ENCODE data around the gene COL8A2.
A peak's percentile ranks its signal among the peaks of the same experiment; 100 is the strongest.

The COL8A2 gene

GRCh38 chr1:36088577-36089392 is 36.2 kb downstream of the COL8A2 start, which contains the start of gene ADPRS:
Gene ADPRS (plus strand): TSS chr1:36088892. CDS start chr1:36088905, 13 bp downstream.
- peak; percentile 79 for DNase-seq

GRCh38 chr1:36088265-36088576 is 36.8 kb downstream of the COL8A2 start:
- no peak for DNase-seq

GRCh38 chr1:36087233-36088123 is 37.5 kb downstream of the COL8A2 start:
- DNase-seq: no peak

GRCh38 chr1:36086529-36087232 is 38.3 kb downstream of the COL8A2 start:
- no peak for DNase-seq

GRCh38 chr1:36085686-36086526 is 39.1 kb downstream of the COL8A2 start:
- no peak for DNase-seq

GRCh38 chr1:36085126-36085525 is 39.9 kb downstream of the COL8A2 start:
- no peak for DNase-seq

- no peak for DNase-seq
Measured at GRCh38 chr1:36084497-36085115, 40.4 kb downstream of the COL8A2 start.

- no peak for DNase-seq
Measured at GRCh38 chr1:36083635-36084496, 41.2 kb downstream of the COL8A2 start, which contains the start of gene TEKT2. Gene TEKT2 (plus strand): TSS chr1:36084094. CDS start chr1:36084922, 828 bp downstream.

GRCh38 chr1:36083219-36083618 is 41.8 kb downstream of the COL8A2 start:
- DNase-seq: no peak

- DNase-seq: no peak
Measured at GRCh38 chr1:36081926-36082485, 43.0 kb downstream of the COL8A2 start.

- no peak for DNase-seq
Measured at GRCh38 chr1:36080801-36081200, 44.2 kb downstream of the COL8A2 start.

GRCh38 chr1:36080236-36080635 is 44.8 kb downstream of the COL8A2 start:
- DNase-seq: no peak

GRCh38 chr1:36076979-36077573 is 47.9 kb downstream of the COL8A2 start:
- no peak for DNase-seq

- no peak for DNase-seq
Measured at GRCh38 chr1:36070349-36070748, 54.7 kb downstream of the COL8A2 start.

- no peak for DNase-seq
Measured at GRCh38 chr1:36068866-36069265, 56.2 kb downstream of the COL8A2 start.

- no peak for DNase-seq
Measured at GRCh38 chr1:36067871-36068270, 57.2 kb downstream of the COL8A2 start.

- no peak for DNase-seq
Measured at GRCh38 chr1:36062315-36062714, 62.7 kb downstream of the COL8A2 start.

- DNase-seq: no peak
Measured at GRCh38 chr1:36055706-36056105, 69.3 kb downstream of the COL8A2 start.

- DNase-seq: no peak
Measured at GRCh38 chr1:36053978-36054377, 71.0 kb downstream of the COL8A2 start.

GRCh38 chr1:36051821-36052220 is 73.2 kb downstream of the COL8A2 start:
- no peak for DNase-seq
